NCI-H1436 treated with DMSO at 0.1 percent for 48 hours (cell line): ENCODE results near the gene KCNMB2.
"Not testable (repeated sequence)": the region's sequence is repeated elsewhere in the genome, so short reads cannot be mapped to it uniquely, and the experiment has no call there.

Source experiments
- DNase-seq: peaks from one replicate; lab custom pipeline; 2025; lab: John Stamatoyannopoulos, UW

KCNMB2 gene

GRCh38 chr3:178536211-178537079, at the start of gene KCNMB2:
Gene KCNMB2, plus strand, starts transcription at chr3:178536436.
- DNase-seq: peak; percentile 39

- no peak for DNase-seq
Observed at GRCh38 chr3:178486903-178487302, 49.3 kb upstream of the KCNMB2 start.

- no peak for DNase-seq
Observed at GRCh38 chr3:178487752-178488151, 48.5 kb upstream of the KCNMB2 start.

- DNase-seq: no peak
Observed at GRCh38 chr3:178491751-178492150, 44.5 kb upstream of the KCNMB2 start.

- no peak for DNase-seq
Observed at GRCh38 chr3:178492491-178492890, 43.7 kb upstream of the KCNMB2 start.

GRCh38 chr3:178494386-178494785, 41.9 kb upstream of the KCNMB2 start:
- no peak for DNase-seq

GRCh38 chr3:178496911-178497310, 39.3 kb upstream of the KCNMB2 start:
- no peak for DNase-seq

- no peak for DNase-seq
Observed at GRCh38 chr3:178498871-178499270, 37.4 kb upstream of the KCNMB2 start.

GRCh38 chr3:178500631-178501030, 35.6 kb upstream of the KCNMB2 start:
- DNase-seq: no peak

- no peak for DNase-seq
Observed at GRCh38 chr3:178504128-178504527, 32.1 kb upstream of the KCNMB2 start.

GRCh38 chr3:178505832-178506231, 30.4 kb upstream of the KCNMB2 start:
- no peak for DNase-seq

GRCh38 chr3:178507507-178508442, 28.5 kb upstream of the KCNMB2 start:
- DNase-seq: no peak

GRCh38 chr3:178508443-178508825, 27.8 kb upstream of the KCNMB2 start:
- DNase-seq: no peak

- no peak for DNase-seq
Observed at GRCh38 chr3:178510496-178510895, 25.7 kb upstream of the KCNMB2 start.

- no peak for DNase-seq
Observed at GRCh38 chr3:178512647-178513046, 23.6 kb upstream of the KCNMB2 start.

- no peak for DNase-seq
Observed at GRCh38 chr3:178513546-178514380, 22.5 kb upstream of the KCNMB2 start.

- DNase-seq: no peak
Observed at GRCh38 chr3:178514401-178514800, 21.8 kb upstream of the KCNMB2 start.

- not testable (repeated sequence) for DNase-seq
Observed at GRCh38 chr3:178515076-178515744, 21.0 kb upstream of the KCNMB2 start.

GRCh38 chr3:178517665-178518334, 18.4 kb upstream of the KCNMB2 start:
- DNase-seq: no peak

- no peak for DNase-seq
Observed at GRCh38 chr3:178518660-178519396, 17.4 kb upstream of the KCNMB2 start.
